ENCODE results near the gene SLC7A9. TPM values are rescaled to one million over a fixed set of nuclear protein-coding genes. Genes with fewer than 3 reads are reported as not detected.

SLC7A9 gene
- total RNA-seq, 4 donors from 2014 or later: 0.44 TPM; not detected in 3

DNA sequence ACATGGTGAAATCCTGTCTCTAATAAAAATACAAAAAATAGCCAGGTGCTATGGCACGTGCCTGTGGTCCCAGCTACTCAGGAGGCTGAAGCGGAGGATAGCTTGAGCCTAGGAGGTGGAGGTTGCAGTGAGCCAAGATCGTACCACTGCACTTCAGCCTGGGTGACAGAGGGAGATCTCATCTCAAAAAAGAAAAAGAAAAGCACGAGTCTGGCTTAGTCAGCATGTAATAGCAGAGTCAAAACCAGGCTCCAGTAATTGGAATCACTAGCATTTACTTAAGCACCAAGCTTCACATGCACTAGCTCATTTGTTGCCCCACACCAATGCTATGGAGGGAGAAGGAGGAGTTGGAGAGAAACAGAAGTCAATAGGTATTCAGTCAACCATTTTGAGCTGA lies 41.9 kb upstream of the SLC7A9 start:
- Histone ChIP-seq H3K36me3 (peaks cover 0 to 14% of the 10 kb centered on the region in 2 donors), H3K27me3 (no peaks in the 10 kb centered on the region), H3K4me3 (no peak overlapping the region), H3K4me1 (no peaks in the 10 kb centered on the region), H3K27ac (no peak overlapping the region), H3K9me3 (no peaks in the 10 kb centered on the region)
- DNase-seq (no peak), ATAC-seq (no peak)
- TF ChIP-seq, protein P1, sequence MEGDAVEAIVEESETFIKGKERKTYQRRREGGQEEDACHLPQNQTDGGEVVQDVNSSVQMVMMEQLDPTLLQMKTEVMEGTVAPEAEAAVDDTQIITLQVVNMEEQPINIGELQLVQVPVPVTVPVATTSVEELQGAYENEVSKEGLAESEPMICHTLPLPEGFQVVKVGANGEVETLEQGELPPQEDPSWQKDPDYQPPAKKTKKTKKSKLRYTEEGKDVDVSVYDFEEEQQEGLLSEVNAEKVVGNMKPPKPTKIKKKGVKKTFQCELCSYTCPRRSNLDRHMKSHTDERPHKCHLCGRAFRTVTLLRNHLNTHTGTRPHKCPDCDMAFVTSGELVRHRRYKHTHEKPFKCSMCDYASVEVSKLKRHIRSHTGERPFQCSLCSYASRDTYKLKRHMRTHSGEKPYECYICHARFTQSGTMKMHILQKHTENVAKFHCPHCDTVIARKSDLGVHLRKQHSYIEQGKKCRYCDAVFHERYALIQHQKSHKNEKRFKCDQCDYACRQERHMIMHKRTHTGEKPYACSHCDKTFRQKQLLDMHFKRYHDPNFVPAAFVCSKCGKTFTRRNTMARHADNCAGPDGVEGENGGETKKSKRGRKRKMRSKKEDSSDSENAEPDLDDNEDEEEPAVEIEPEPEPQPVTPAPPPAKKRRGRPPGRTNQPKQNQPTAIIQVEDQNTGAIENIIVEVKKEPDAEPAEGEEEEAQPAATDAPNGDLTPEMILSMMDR (IDR thresholded peaks at IDR 0.05 in 4 of 5, conservative IDR thresholded peaks at IDR 0.05 in 1 of 5): no peak
- no peak for TF ChIP-seq POLR2A (IDR thresholded peaks at IDR 0.05)
- intact Hi-C loops (cut with DNase I; ENCODE audit: low total_unique reads) (no loop called here), in situ Hi-C loops (cut with MboI; ENCODE audit: low sequenced_read_pairs in 4 of 4) (no loop called here)

- Histone ChIP-seq H3K36me3 (peaks cover 0 to 14% of the 10 kb centered on the region in 2 donors), H3K27ac (no peak overlapping the region), H3K27me3 (no peaks in the 10 kb centered on the region), H3K9me3 (no peaks in the 10 kb centered on the region), H3K4me1 (no peaks in the 10 kb centered on the region), H3K4me3 (no peak overlapping the region)
- DNase-seq: no peak
- intact Hi-C loops (cut with DNase I; ENCODE audit: low total_unique reads): no loop called here
- TF ChIP-seq, protein P1 (IDR thresholded peaks at IDR 0.05 in 4 of 5, conservative IDR thresholded peaks at IDR 0.05 in 1 of 5): no peak
- TF ChIP-seq POLR2A (IDR thresholded peaks at IDR 0.05): no peak
- in situ Hi-C loops (cut with MboI; ENCODE audit: low sequenced_read_pairs in 4 of 4): no loop called here
- ATAC-seq: no peak
Observed at GRCh38 chr19:32910874-32911273, 41.3 kb upstream of the SLC7A9 start.

- no peaks in the 10 kb centered on the region for H3K9me3 ChIP-seq
- no peak for ATAC-seq
- H3K27me3 ChIP-seq: no peaks in the 10 kb centered on the region
- no peak for TF ChIP-seq POLR2A (IDR thresholded peaks at IDR 0.05)
- TF ChIP-seq, protein P1 (IDR thresholded peaks at IDR 0.05 in 4 of 5, conservative IDR thresholded peaks at IDR 0.05 in 1 of 5): no peak
- no peak overlapping the region for H3K4me3 ChIP-seq
- intact Hi-C loops (cut with DNase I; ENCODE audit: low total_unique reads) (no loop called here), in situ Hi-C loops (cut with MboI; ENCODE audit: low sequenced_read_pairs in 4 of 4) (no loop called here)
- no peak overlapping the region for H3K27ac ChIP-seq
- H3K4me1 ChIP-seq: no peaks in the 10 kb centered on the region
- DNase-seq: no peak
- peaks cover 0 to 14% of the 10 kb centered on the region in 2 donors for H3K36me3 ChIP-seq
Observed at GRCh38 chr19:32910094-32910493, 40.5 kb upstream of the SLC7A9 start.

- no peaks in the 10 kb centered on the region for H3K27me3 ChIP-seq
- no peak for TF ChIP-seq POLR2A (IDR thresholded peaks at IDR 0.05)
- TF ChIP-seq, protein P1 (IDR thresholded peaks at IDR 0.05 in 4 of 5, conservative IDR thresholded peaks at IDR 0.05 in 1 of 5): no peak
- no peak overlapping the region for H3K27ac ChIP-seq
- H3K4me3 ChIP-seq: no peak overlapping the region
- no peaks in the 10 kb centered on the region for H3K4me1 ChIP-seq
- DNase-seq (no peak), ATAC-seq (no peak)
- in situ Hi-C loops (cut with MboI; ENCODE audit: low sequenced_read_pairs in 4 of 4) (no loop called here), intact Hi-C loops (cut with DNase I; ENCODE audit: low total_unique reads) (no loop called here)
- peaks cover 0 to 7% of the 10 kb centered on the region in 2 donors for H3K36me3 ChIP-seq
- no peaks in the 10 kb centered on the region for H3K9me3 ChIP-seq
Observed at GRCh38 chr19:32909257-32909656, 39.7 kb upstream of the SLC7A9 start.

DNA sequence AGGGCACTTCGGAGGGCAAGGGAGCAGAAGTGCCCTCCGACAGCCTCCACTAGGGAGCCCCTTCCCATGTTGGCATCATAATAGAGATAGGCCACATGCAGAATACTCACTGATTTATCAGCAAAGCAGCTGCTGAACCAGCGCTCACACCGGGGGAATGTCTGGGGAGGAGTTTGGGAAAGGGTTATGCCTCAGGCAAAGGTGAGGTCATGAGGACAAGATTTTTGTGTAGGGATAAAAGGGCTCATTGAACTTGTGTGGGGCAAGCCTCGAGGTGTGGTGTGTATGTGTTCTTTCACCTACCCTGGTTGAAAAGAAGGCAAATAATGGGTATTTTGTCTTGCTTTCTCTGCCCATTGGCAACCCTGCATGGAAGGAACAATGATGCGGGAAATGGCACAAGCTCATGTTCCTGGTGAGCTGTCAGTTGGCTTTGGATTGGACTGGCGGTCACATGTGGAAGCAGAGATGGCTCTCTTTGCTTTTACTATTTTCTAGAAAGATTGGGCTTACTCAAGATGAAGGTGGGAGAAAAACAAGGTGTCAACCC lies 39.1 kb upstream of the SLC7A9 start:
- no peak for DNase-seq
- Histone ChIP-seq H3K27ac (no peak overlapping the region), H3K36me3 (peaks cover 0 to 1% of the 10 kb centered on the region in 2 donors), H3K27me3 (no peaks in the 10 kb centered on the region), H3K4me3 (no peak overlapping the region), H3K4me1 (no peaks in the 10 kb centered on the region), H3K9me3 (no peaks in the 10 kb centered on the region)
- no peak for TF ChIP-seq POLR2A (IDR thresholded peaks at IDR 0.05)
- TF ChIP-seq, protein P1 (IDR thresholded peaks at IDR 0.05 in 4 of 5, conservative IDR thresholded peaks at IDR 0.05 in 1 of 5): no peak
- in situ Hi-C loops (cut with MboI; ENCODE audit: low sequenced_read_pairs in 4 of 4): no loop called here
- ATAC-seq: no peak
- intact Hi-C loops (cut with DNase I; ENCODE audit: low total_unique reads): no loop called here

All from gastrocnemius medialis (tissue), 4 donors.